NCI-H2107 (cell line): Measurements from ENCODE around the gene PDXDC1.
"Not testable (repeated sequence)": the region's sequence is repeated elsewhere in the genome, so short reads cannot be mapped to it uniquely, and the experiment has no call there.

Experiments used
- DNase-seq: peaks from one replicate; lab custom pipeline; 2025; lab: John Stamatoyannopoulos, UW

Gene PDXDC1

GRCh38 chr16:15035163-15035729 lies 60.4 kb downstream of the PDXDC1 start:
- no peak for DNase-seq

GRCh38 chr16:15037003-15037402 lies 62.2 kb downstream of the PDXDC1 start:
- no peak for DNase-seq

- no peak for DNase-seq
These were observed 62.9 kb downstream of the PDXDC1 start for GRCh38 chr16:15037745-15038144.

- DNase-seq: no peak
These were observed 63.9 kb downstream of the PDXDC1 start for GRCh38 chr16:15038689-15039088.

- DNase-seq: no peak
These were observed 66.6 kb downstream of the PDXDC1 start for GRCh38 chr16:15041271-15042004.

- no peak for DNase-seq
These were observed 68.5 kb downstream of the PDXDC1 start for GRCh38 chr16:15043344-15043743.

- no peak for DNase-seq
These were observed 69.5 kb downstream of the PDXDC1 start for GRCh38 chr16:15044286-15044685.

GRCh38 chr16:15045270-15045669 lies 70.4 kb downstream of the PDXDC1 start:
- DNase-seq: not testable (repeated sequence)

GRCh38 chr16:15046692-15047376 lies 72.0 kb downstream of the PDXDC1 start:
- DNase-seq: no peak

GRCh38 chr16:15049581-15050180 lies 74.9 kb downstream of the PDXDC1 start:
- DNase-seq: no peak

- DNase-seq: not testable (repeated sequence)
These were observed 75.6 kb downstream of the PDXDC1 start for GRCh38 chr16:15050440-15050839.

- no peak for DNase-seq
These were observed 76.6 kb downstream of the PDXDC1 start for GRCh38 chr16:15051387-15051951.

GRCh38 chr16:15052747-15053476 lies 78.1 kb downstream of the PDXDC1 start:
- no peak for DNase-seq

- no peak for DNase-seq
These were observed 79.1 kb downstream of the PDXDC1 start for GRCh38 chr16:15053904-15054303.

GRCh38 chr16:15054357-15055140 lies 79.7 kb downstream of the PDXDC1 start:
- no peak for DNase-seq

GRCh38 chr16:15055141-15056053 lies 80.6 kb downstream of the PDXDC1 start:
- DNase-seq: no peak

- no peak for DNase-seq
These were observed 83.0 kb downstream of the PDXDC1 start for GRCh38 chr16:15057681-15058417.

- no peak for DNase-seq
These were observed 84.5 kb downstream of the PDXDC1 start for GRCh38 chr16:15059324-15059723.
